ENCODE data around the gene CTBS.
"Not testable (repeated sequence)": the region's sequence is repeated elsewhere in the genome, so short reads cannot be mapped to it uniquely, and the experiment has no call there.

The CTBS gene

GRCh38 chr1:84573967-84574842 is at the start of gene CTBS:
TSS of gene CTBS (minus strand) at chr1:84574440. CDS start at chr1:84574415, 25 bp downstream.
- peak; percentile 71 to 88 (median 76) for DNase-seq (ENCODE audit: low read depth in 3 of 3)

GRCh38 chr1:84621553-84621952 is 47.3 kb upstream of the CTBS start:
- DNase-seq (ENCODE audit: low read depth in 3 of 3) = no peak

GRCh38 chr1:84620720-84621313 is 46.6 kb upstream of the CTBS start:
- peak; percentile 66 to 78 (median 66) for DNase-seq (ENCODE audit: low read depth in 3 of 3)

- peak; percentile 53 to 75 (median 58) for DNase-seq (ENCODE audit: low read depth in 3 of 3)
Measured at GRCh38 chr1:84619383-84620102, 45.3 kb upstream of the CTBS start.

- DNase-seq (ENCODE audit: low read depth in 3 of 3) = no peak
Measured at GRCh38 chr1:84617349-84617748, 43.1 kb upstream of the CTBS start.

- no peak for DNase-seq (ENCODE audit: low read depth in 3 of 3)
Measured at GRCh38 chr1:84615790-84616189, 41.5 kb upstream of the CTBS start.

GRCh38 chr1:84613887-84614286 is 39.6 kb upstream of the CTBS start:
- DNase-seq (ENCODE audit: low read depth in 3 of 3) = no peak

- DNase-seq (ENCODE audit: low read depth in 3 of 3) = no peak
Measured at GRCh38 chr1:84613026-84613425, 38.8 kb upstream of the CTBS start.

- no peak for DNase-seq (ENCODE audit: low read depth in 3 of 3)
Measured at GRCh38 chr1:84611796-84612195, 37.6 kb upstream of the CTBS start.

GRCh38 chr1:84611091-84611490 is 36.9 kb upstream of the CTBS start:
- no peak for DNase-seq (ENCODE audit: low read depth in 3 of 3)

- no peak for DNase-seq (ENCODE audit: low read depth in 3 of 3)
Measured at GRCh38 chr1:84606977-84607376, 32.7 kb upstream of the CTBS start.

GRCh38 chr1:84605157-84605556 is 30.9 kb upstream of the CTBS start:
- no peak for DNase-seq (ENCODE audit: low read depth in 3 of 3)

- no peak for DNase-seq (ENCODE audit: low read depth in 3 of 3)
Measured at GRCh38 chr1:84603941-84604830, 29.9 kb upstream of the CTBS start.

GRCh38 chr1:84603223-84603622 is 29.0 kb upstream of the CTBS start:
- DNase-seq (ENCODE audit: low read depth in 3 of 3) = no peak

GRCh38 chr1:84600796-84601195 is 26.6 kb upstream of the CTBS start:
- no peak for DNase-seq (ENCODE audit: low read depth in 3 of 3)

- no peak for DNase-seq (ENCODE audit: low read depth in 3 of 3)
Measured at GRCh38 chr1:84598846-84599741, 24.9 kb upstream of the CTBS start.

- no peak for DNase-seq (ENCODE audit: low read depth in 3 of 3)
Measured at GRCh38 chr1:84598418-84598817, 24.2 kb upstream of the CTBS start.

GRCh38 chr1:84597011-84597410 is 22.8 kb upstream of the CTBS start:
- no peak for DNase-seq (ENCODE audit: low read depth in 3 of 3)

GRCh38 chr1:84594959-84595358 is 20.7 kb upstream of the CTBS start:
- not testable (repeated sequence) for DNase-seq (ENCODE audit: low read depth in 3 of 3)

- DNase-seq (ENCODE audit: low read depth in 3 of 3) = no peak
Measured at GRCh38 chr1:84587099-84587498, 12.9 kb upstream of the CTBS start.

Measured in stimulated activated CD4-positive, alpha-beta T cell treated with anti-CD3 and anti-CD28 coated beads, TNF-alpha, amount 100 ng/mL, for 48 hours (primary cell).